GM23248 (cell line): ENCODE results near the gene BCL2L14.

Experiments
- EZH2 ChIP-seq: fragments of 200-600 bp; sonication (generic); IDR thresholded peaks from 2 replicates; pipeline ENCODE4 v1.6.1; 2018; ENCODE audit warnings: antibody characterized with exemption, mild to moderate bottlenecking; ENCODE audit not compliant: insufficient read depth, poor library complexity, severe bottlenecking
- EZH2phosphoT487 ChIP-seq: fragments of 200-600 bp; sonication (generic); IDR thresholded peaks from 2 replicates; pipeline ENCODE4 v1.6.1; 2018; ENCODE audit warnings: antibody characterized with exemption, moderate library complexity, mild to moderate bottlenecking, low read depth; ENCODE audit not compliant: insufficient read depth

DNA sequence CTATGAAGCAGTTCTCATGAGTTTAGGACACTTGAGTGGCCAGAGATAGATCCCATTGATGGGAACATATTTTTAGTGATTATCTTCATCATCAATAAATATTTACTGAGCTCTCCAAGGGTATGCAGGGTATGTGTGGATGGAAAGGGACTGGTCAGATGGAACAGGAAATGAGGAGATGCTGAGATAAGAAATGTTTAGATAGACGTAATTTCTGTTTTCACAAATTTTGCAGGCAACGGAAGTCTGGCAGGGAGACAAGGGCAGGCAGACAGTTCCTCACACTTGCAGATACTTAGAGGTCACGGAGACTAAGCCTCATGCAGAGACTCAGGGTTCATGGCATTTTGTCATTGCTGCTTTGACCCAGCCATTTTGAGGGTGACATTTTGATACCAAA lies 24.3 kb downstream of the BCL2L14 start:
- TF ChIP-seq EZH2 (no peak), EZH2phosphoT487 (no peak)
